K562 (cell line): ENCODE measurements around the gene SPHK2. TPM values are rescaled to one million over a fixed set of nuclear protein-coding genes. Genes with fewer than 3 reads are reported as not detected.
A peak's percentile ranks its signal among the peaks of the same experiment; 100 is the strongest.

Source experiments
- BCL6 ChIP-seq: fragments of 250-450 bp; sonication (Bioruptor Pico); IDR thresholded peaks from 2 replicates; pipeline ENCODE4 v1.4.0; 2020
- CBFA2T3 ChIP-seq: fragments of 450-650 bp; IDR thresholded peaks from 2 replicates; pipeline ENCODE4 v1.6.1; 2017
- CREBBP ChIP-seq: IDR thresholded peaks from one replicate; pipeline ENCODE4 v1.6.1; 2012; ENCODE audit warnings: low read depth, mild to moderate bottlenecking, control low read depth, inconsistent platforms, low read length
- DIDO1 ChIP-seq: fragments of 450-650 bp; IDR thresholded peaks from 2 replicates; pipeline ENCODE4 v1.6.1; 2016; ENCODE audit warnings: low read depth, missing biosample characterization, missing genetic modification characterization
- E2F3 ChIP-seq: fragments of 250-450 bp; sonication (Bioruptor Pico); IDR thresholded peaks from 2 replicates; pipeline ENCODE4 v1.4.0; 2020; ENCODE audit warnings: mild to moderate bottlenecking
- ESRRB ChIP-seq: fragments of 250-450 bp; sonication (Bioruptor Pico); IDR thresholded peaks from 2 replicates; pipeline ENCODE4 v1.5.0; 2020; ENCODE audit warnings: mild to moderate bottlenecking, moderate library complexity, borderline replicate concordance
- ETV5 ChIP-seq: sonication (generic); formaldehyde crosslinking; IDR thresholded peaks from 2 replicates; pipeline ENCODE4 v1.4.0; 2020; ENCODE audit warnings: low read depth, mild to moderate bottlenecking, missing genetic modification reagents
- JUND ChIP-seq, 2 experiments: IDR thresholded peaks; 2 replicates in 1 of 2; 3 replicates in 1 of 2; pipeline ENCODE4 v1.6.1; 2011; ENCODE audit warnings: borderline replicate concordance in 2 of 2, low read depth in 2 of 2, low read length in 2 of 2, improper control_type of control experiment in 1 of 2, missing biosample characterization in 1 of 2, missing genetic modification characterization in 1 of 2, missing genetic modification reagents in 1 of 2
- KLF6 ChIP-seq: fragments of 250-450 bp; sonication (Bioruptor Pico); IDR thresholded peaks from 2 replicates; pipeline ENCODE4 v1.4.0; 2020; ENCODE audit warnings: mild to moderate bottlenecking, moderate library complexity, borderline replicate concordance
- MYNN ChIP-seq, 2 experiments: sonication (generic); formaldehyde crosslinking in 1 of 2; IDR thresholded peaks; 2 replicates each; pipeline versions ENCODE4 v1.5.0 to v1.6.1; 2016 to 2020; ENCODE audit warnings: antibody characterized with exemption in 1 of 2, missing genetic modification reagents in 1 of 2
- NCOA4 ChIP-seq: fragments of 450-650 bp; IDR thresholded peaks from 2 replicates; pipeline ENCODE4 v1.6.1; 2018; ENCODE audit warnings: mild to moderate bottlenecking; ENCODE audit not compliant: partially characterized antibody
- NFRKB ChIP-seq: fragments of 450-650 bp; IDR thresholded peaks from 2 replicates; pipeline ENCODE4 v1.6.1; 2016; ENCODE audit warnings: low read depth
- POLR2B ChIP-seq: fragments of 450-650 bp; IDR thresholded peaks from 2 replicates; pipeline ENCODE4 v1.6.1; 2018; ENCODE audit warnings: low read depth; ENCODE audit not compliant: partially characterized antibody
- PRMT5 ChIP-seq: sonication (generic); formaldehyde crosslinking; IDR thresholded peaks from 2 replicates; pipeline ENCODE4 v1.5.0; 2020; ENCODE audit warnings: missing genetic modification reagents
- RAD21 ChIP-seq, 2 experiments: fragments of 250-450 bp in 1 of 2; fragments of 450-650 bp in 1 of 2; sonication (Bioruptor Pico) in 1 of 2; formaldehyde crosslinking in 1 of 2; IDR thresholded peaks in 1 of 2; conservative IDR thresholded peaks in 1 of 2; 2 replicates each; pipeline versions ENCODE4 v1.4.0 to v1.8.0; 2020 to 2022; ENCODE audit warnings: mild to moderate bottlenecking in 2 of 2, moderate library complexity in 1 of 2
- SMARCA4 ChIP-seq: fragments of 450-650 bp; IDR thresholded peaks from 2 replicates; pipeline ENCODE4 v1.6.1; 2016
- SRSF3 ChIP-seq: fragments of 200-400 bp; formaldehyde crosslinking; IDR thresholded peaks from 2 replicates; pipeline ENCODE4 v1.6.1; 2016; ENCODE audit warnings: mild to moderate bottlenecking, low read length, moderate library complexity; ENCODE audit not compliant: insufficient read depth
- XRCC5 ChIP-seq: fragments of 200-400 bp; formaldehyde crosslinking; IDR thresholded peaks from 2 replicates; pipeline ENCODE4 v1.6.1; 2017; ENCODE audit warnings: low read depth, mild to moderate bottlenecking, low read length
- ZKSCAN8 ChIP-seq: fragments of 200-800 bp; sonication (Bioruptor generic); IDR thresholded peaks from 2 replicates; pipeline ENCODE4 v1.6.1; 2016; ENCODE audit warnings: missing genetic modification characterization, missing compliant biosample characterization
- ZNF436 ChIP-seq: fragments of 250-450, 450-650 bp; sonication (Bioruptor Pico); formaldehyde crosslinking; IDR thresholded peaks from 2 replicates; pipeline ENCODE4 v1.7.0; 2020; ENCODE audit warnings: mild to moderate bottlenecking
- ZNF766 ChIP-seq: fragments of 200-800 bp; sonication (Bioruptor generic); conservative IDR thresholded peaks from 2 replicates; pipeline ENCODE4 v1.6.1; 2016; ENCODE audit warnings: missing genetic modification characterization, missing compliant biosample characterization
- ZNF780A ChIP-seq: fragments of 250-450 bp; sonication (Bioruptor Pico); IDR thresholded peaks from 2 replicates; pipeline ENCODE4 v1.5.0; 2021; ENCODE audit warnings: mild to moderate bottlenecking
- polyA plus RNA-seq, 8 experiments: library from polyadenylated mRNA; depleted of rRNA in 4 of 8; stranded (reverse) in 5 of 8; unstranded in 3 of 8; fragments of >200 nt; fragmentation: Nextera tagmentation in 2 of 8; fragmentation: Illumina TruSeq in 1 of 8; extraction: Ambion mirVana in 2 of 8; extraction: Trizol in 1 of 8; gene quantifications; 2 replicates each; pipeline versions ENCODE4 v1.2.1 to v1.2.3, GENCODE V29; 2011 to 2014; ENCODE audit warnings: inconsistent platforms in 1 of 8, missing spikeins in 1 of 8
- total RNA-seq, 7 experiments: library from RNA; depleted of rRNA in 6 of 7; stranded (reverse); fragments of >200 nt in 6 of 7; fragmentation: Illumina TruSeq in 2 of 7; extraction: Trizol in 2 of 7; gene quantifications; 2 replicates each; pipeline versions ENCODE4 v1.2.1 to v1.2.3, GENCODE V29; 2011 to 2021; ENCODE audit warnings: low replicate concordance in 1 of 7
- TF ChIP-seq, protein P1 (sequence below): IDR thresholded peaks from 3 replicates; pipeline ENCODE4 v1.6.1; 2011; ENCODE audit warnings: borderline replicate concordance, mild to moderate bottlenecking; ENCODE audit not compliant: insufficient read length, insufficient read depth
- TF ChIP-seq, protein P2 (sequence below): sonication (generic); formaldehyde crosslinking; IDR thresholded peaks from 2 replicates; pipeline ENCODE4 v1.8.1; 2023; ENCODE audit warnings: mild to moderate bottlenecking, missing genetic modification reagents
- TF ChIP-seq, protein P3 (sequence below): fragments of 450-650 bp; IDR thresholded peaks from 2 replicates; pipeline ENCODE4 v1.6.1; 2016; ENCODE audit warnings: missing biosample characterization, missing genetic modification characterization

The SPHK2 gene
- total and polyA plus RNA-seq, 9 of the 15 experiments (the other 6 are each of a cell fraction or from before 2014, with no cell fraction given), result 0.10 to 15.2 (median 2.9) TPM

DNA sequence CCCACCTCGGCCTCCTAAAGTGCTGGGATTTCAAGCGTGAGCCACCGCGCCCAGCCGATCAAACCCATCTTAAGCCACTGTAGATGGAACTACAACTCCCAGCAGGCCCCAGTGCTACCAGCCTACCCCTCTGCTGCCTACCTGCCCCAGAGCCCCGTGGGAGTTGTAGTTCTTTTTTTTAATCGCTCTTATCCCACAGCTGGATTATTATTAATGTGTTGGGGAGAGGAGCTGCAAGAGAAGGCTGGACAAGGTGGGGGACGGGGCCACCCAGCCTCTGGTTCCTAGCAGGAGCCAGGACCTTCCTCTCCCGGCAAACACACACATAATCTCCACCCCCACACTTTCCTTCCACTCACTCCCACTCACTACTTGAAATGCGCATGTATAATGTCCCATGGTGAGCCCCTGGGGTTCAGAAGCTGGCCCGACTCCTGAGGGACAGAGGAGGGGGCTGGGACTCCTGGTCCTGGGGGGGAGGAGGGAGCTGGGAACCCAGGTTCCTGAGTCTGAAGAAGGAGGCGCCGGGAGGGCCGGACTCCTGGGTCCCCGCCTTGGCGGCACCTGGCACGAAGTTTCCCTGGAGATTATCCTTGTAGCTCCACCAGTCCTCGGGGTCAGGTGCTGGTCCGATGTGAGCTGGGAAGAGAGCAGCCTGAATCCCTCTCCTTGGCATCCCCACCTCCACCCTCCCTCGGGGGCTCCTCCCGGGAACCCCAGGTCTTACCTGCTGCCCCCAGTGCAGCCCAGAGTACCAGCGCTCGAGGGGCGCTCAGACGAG is 25.7 kb downstream of the SPHK2 start (continued):
- TF ChIP-seq ZNF766 (CRISPR knock-in tag) (peak; percentile 97), ZNF436 (no peak), NCOA4 (no peak), NFRKB (no peak), DIDO1 (no peak), SRSF3 (no peak), BCL6 (CRISPR knock-in tag) (0 out of 2 replicates have a peak, but pooled peaks have one; percentile 18), ZKSCAN8 (CRISPR knock-in tag) (no peak), XRCC5 (no peak), ETV5 (CRISPR knock-in tag) (no peak), MYNN (IDR thresholded peaks at IDR 0.05) (no peak), MYNN (CRISPR knock-in tag; IDR thresholded peaks at IDR 0.05) (no peak), CREBBP (no peak), KLF6 (CRISPR knock-in tag) (no peak), POLR2B (no peak), RAD21 (CRISPR knock-in tag; conservative IDR thresholded peaks at IDR 0.05 in 1 of 2, IDR thresholded peaks at IDR 0.05 in 1 of 2) (no peak), PRMT5 (no peak), JUND (IDR thresholded peaks at IDR 0.05; ENCODE audit: borderline replicate concordance, low read depth, low read length) (peak; percentile 44; the same call in 1 of the 2 replicates), JUND (tag; IDR thresholded peaks at IDR 0.05; ENCODE audit: borderline replicate concordance, low read depth, low read length) (no peak), ESRRB (CRISPR knock-in tag) (no peak), ZNF780A (CRISPR knock-in tag) (no peak), SMARCA4 (no peak), CBFA2T3 (no peak), E2F3 (CRISPR knock-in tag) (no peak)
- TF ChIP-seq, protein P1, sequence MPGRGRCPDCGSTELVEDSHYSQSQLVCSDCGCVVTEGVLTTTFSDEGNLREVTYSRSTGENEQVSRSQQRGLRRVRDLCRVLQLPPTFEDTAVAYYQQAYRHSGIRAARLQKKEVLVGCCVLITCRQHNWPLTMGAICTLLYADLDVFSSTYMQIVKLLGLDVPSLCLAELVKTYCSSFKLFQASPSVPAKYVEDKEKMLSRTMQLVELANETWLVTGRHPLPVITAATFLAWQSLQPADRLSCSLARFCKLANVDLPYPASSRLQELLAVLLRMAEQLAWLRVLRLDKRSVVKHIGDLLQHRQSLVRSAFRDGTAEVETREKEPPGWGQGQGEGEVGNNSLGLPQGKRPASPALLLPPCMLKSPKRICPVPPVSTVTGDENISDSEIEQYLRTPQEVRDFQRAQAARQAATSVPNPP, result no peak
- TF ChIP-seq, protein P2, sequence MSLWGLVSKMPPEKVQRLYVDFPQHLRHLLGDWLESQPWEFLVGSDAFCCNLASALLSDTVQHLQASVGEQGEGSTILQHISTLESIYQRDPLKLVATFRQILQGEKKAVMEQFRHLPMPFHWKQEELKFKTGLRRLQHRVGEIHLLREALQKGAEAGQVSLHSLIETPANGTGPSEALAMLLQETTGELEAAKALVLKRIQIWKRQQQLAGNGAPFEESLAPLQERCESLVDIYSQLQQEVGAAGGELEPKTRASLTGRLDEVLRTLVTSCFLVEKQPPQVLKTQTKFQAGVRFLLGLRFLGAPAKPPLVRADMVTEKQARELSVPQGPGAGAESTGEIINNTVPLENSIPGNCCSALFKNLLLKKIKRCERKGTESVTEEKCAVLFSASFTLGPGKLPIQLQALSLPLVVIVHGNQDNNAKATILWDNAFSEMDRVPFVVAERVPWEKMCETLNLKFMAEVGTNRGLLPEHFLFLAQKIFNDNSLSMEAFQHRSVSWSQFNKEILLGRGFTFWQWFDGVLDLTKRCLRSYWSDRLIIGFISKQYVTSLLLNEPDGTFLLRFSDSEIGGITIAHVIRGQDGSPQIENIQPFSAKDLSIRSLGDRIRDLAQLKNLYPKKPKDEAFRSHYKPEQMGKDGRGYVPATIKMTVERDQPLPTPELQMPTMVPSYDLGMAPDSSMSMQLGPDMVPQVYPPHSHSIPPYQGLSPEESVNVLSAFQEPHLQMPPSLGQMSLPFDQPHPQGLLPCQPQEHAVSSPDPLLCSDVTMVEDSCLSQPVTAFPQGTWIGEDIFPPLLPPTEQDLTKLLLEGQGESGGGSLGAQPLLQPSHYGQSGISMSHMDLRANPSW (CRISPR knock-in tag), result no peak
- TF ChIP-seq, protein P3, sequence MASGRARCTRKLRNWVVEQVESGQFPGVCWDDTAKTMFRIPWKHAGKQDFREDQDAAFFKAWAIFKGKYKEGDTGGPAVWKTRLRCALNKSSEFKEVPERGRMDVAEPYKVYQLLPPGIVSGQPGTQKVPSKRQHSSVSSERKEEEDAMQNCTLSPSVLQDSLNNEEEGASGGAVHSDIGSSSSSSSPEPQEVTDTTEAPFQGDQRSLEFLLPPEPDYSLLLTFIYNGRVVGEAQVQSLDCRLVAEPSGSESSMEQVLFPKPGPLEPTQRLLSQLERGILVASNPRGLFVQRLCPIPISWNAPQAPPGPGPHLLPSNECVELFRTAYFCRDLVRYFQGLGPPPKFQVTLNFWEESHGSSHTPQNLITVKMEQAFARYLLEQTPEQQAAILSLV (tag), result no peak
